NCI-H2081 treated with DMSO at 0.1 percent for 48 hours (cell line): ENCODE data around the gene GNAZ.
"Not testable (repeated sequence)": the region's sequence is repeated elsewhere in the genome, so short reads cannot be mapped to it uniquely, and the experiment has no call there.

ENCODE experiments used
- DNase-seq: peaks from one replicate; lab custom pipeline; 2025; lab: John Stamatoyannopoulos, UW

GNAZ gene

GRCh38 chr22:23070418-23071229 lies at the start of gene GNAZ:
TSS of gene GNAZ (plus strand) at chr22:23070519. CDS start at chr22:23095696, 25,177 bp downstream.
- no peak for DNase-seq

GRCh38 chr22:23020659-23021293 lies 49.5 kb upstream of the GNAZ start:
- DNase-seq, result no peak

- DNase-seq, result not testable (repeated sequence)
Observed at GRCh38 chr22:23021660-23022353, 48.5 kb upstream of the GNAZ start.

GRCh38 chr22:23023294-23023693 lies 47.0 kb upstream of the GNAZ start:
- DNase-seq, result no peak

- DNase-seq, result no peak
Observed at GRCh38 chr22:23026777-23027176, 43.5 kb upstream of the GNAZ start.

- DNase-seq, result not testable (repeated sequence)
Observed at GRCh38 chr22:23027849-23028248, 42.5 kb upstream of the GNAZ start.

- no peak for DNase-seq
Observed at GRCh38 chr22:23029521-23030228, 40.6 kb upstream of the GNAZ start.

- DNase-seq, result no peak
Observed at GRCh38 chr22:23031381-23031780, 38.9 kb upstream of the GNAZ start.

- no peak for DNase-seq
Observed at GRCh38 chr22:23031786-23032185, 38.5 kb upstream of the GNAZ start.

- DNase-seq, result no peak
Observed at GRCh38 chr22:23032658-23033057, 37.7 kb upstream of the GNAZ start.

- no peak for DNase-seq
Observed at GRCh38 chr22:23033116-23033905, 37.0 kb upstream of the GNAZ start.

GRCh38 chr22:23034621-23035556 lies 35.4 kb upstream of the GNAZ start:
- DNase-seq, result no peak

- DNase-seq, result no peak
Observed at GRCh38 chr22:23035557-23036277, 34.6 kb upstream of the GNAZ start.

GRCh38 chr22:23036684-23037428 lies 33.5 kb upstream of the GNAZ start:
- no peak for DNase-seq

GRCh38 chr22:23037429-23038333 lies 32.6 kb upstream of the GNAZ start:
- no peak for DNase-seq

- no peak for DNase-seq
Observed at GRCh38 chr22:23038334-23038642, 32.0 kb upstream of the GNAZ start.

- DNase-seq, result no peak
Observed at GRCh38 chr22:23038902-23039301, 31.4 kb upstream of the GNAZ start.

GRCh38 chr22:23042179-23042578 lies 28.1 kb upstream of the GNAZ start:
- DNase-seq, result no peak
